Posterior cingulate gyrus (tissue), 11 donors: Measurements from ENCODE around the gene CRYBG3.

Experiments used
- DNase-seq, 10 donors: peaks; one replicate each; pipeline versions ENCODE4 v3.0.0 to v3.0.0-alpha.2; 2020 to 2021; ENCODE audit warnings: mixed read lengths in 3 of 10
- intact Hi-C: fragments of 100-400 bp; cut with DNase I; formaldehyde crosslinking; loops from one replicate; pipeline ENCODE4 v1.15.1; 2023

CRYBG3 gene

GRCh38 chr3:97821774-97822358 lies at the start of gene CRYBG3:
TSS of gene CRYBG3 (plus strand) at chr3:97822011. CDS start at chr3:97822207, 196 bp downstream.
- intact Hi-C loops: loop anchor here (5.0 kb wide), 1 partner anchor 150 kb away; the partner anchor contains the start of gene RIOX2
- peak; percentile 60 to 97 (median 77) for DNase-seq

- DNase-seq: no peak
- intact Hi-C loops: no loop called here
Observed at GRCh38 chr3:97772926-97773325, 48.9 kb upstream of the CRYBG3 start.

GRCh38 chr3:97778152-97778551 lies 43.7 kb upstream of the CRYBG3 start:
- intact Hi-C loops: no loop called here
- no peak for DNase-seq

- intact Hi-C loops: loop anchor here (1.0 kb wide), 1 partner anchor 230 kb away; no protein-coding TSS in a partner anchor
- no peak for DNase-seq
Observed at GRCh38 chr3:97793420-97794019, 28.3 kb upstream of the CRYBG3 start.

GRCh38 chr3:97795951-97796350 lies 25.9 kb upstream of the CRYBG3 start:
- intact Hi-C loops: no loop called here
- no peak for DNase-seq

GRCh38 chr3:97804471-97804870 lies 17.3 kb upstream of the CRYBG3 start:
- DNase-seq: no peak
- intact Hi-C loops: no loop called here

- DNase-seq: no peak
- intact Hi-C loops: no loop called here
Observed at GRCh38 chr3:97810779-97811390, 10.9 kb upstream of the CRYBG3 start.

GRCh38 chr3:97815149-97815917 lies 6.5 kb upstream of the CRYBG3 start:
- intact Hi-C loops: no loop called here

GRCh38 chr3:97816811-97817210 lies 5.0 kb upstream of the CRYBG3 start:
- no peak for DNase-seq
- intact Hi-C loops: no loop called here

More at GRCh38 chr3:97815149-97815917, 6.5 kb upstream of the CRYBG3 start:
- DNase-seq: no peak

GRCh38 chr3:97817965-97818364 lies 3.8 kb upstream of the CRYBG3 start:
- intact Hi-C loops: no loop called here
- DNase-seq: peak in 1 of 10 donors; percentile 23

GRCh38 chr3:97820780-97821179 lies 1.0 kb upstream of the CRYBG3 start:
- DNase-seq: no peak
- intact Hi-C loops: loop anchor here (5.0 kb wide), 1 partner anchor 152 kb away; the partner anchor contains the start of gene RIOX2

GRCh38 chr3:97821287-97821773 lies 481 bp upstream of the CRYBG3 start:
- DNase-seq: peak; percentile 14 to 91 (median 40)
- intact Hi-C loops: loop anchor here (5.0 kb wide), 1 partner anchor 151 kb away; the partner anchor contains the start of gene RIOX2

GRCh38 chr3:97822359-97822775 lies 556 bp downstream of the CRYBG3 start:
- DNase-seq: peak; percentile 10 to 92 (median 42)
- intact Hi-C loops: loop anchor here (5.0 kb wide), 1 partner anchor 150 kb away; the partner anchor contains the start of gene RIOX2

- DNase-seq: peak in 2 of 10 donors; percentile 26 to 61
- intact Hi-C loops: loop anchor here (5.0 kb wide), 1 partner anchor 149 kb away; the partner anchor contains the start of gene RIOX2
Observed at GRCh38 chr3:97823046-97824004, 1.5 kb downstream of the CRYBG3 start.

GRCh38 chr3:97825101-97825500 lies 3.3 kb downstream of the CRYBG3 start:
- intact Hi-C loops: no loop called here
- no peak for DNase-seq

- intact Hi-C loops: no loop called here
Observed at GRCh38 chr3:97827741-97828471, 6.1 kb downstream of the CRYBG3 start.

GRCh38 chr3:97829198-97829597 lies 7.4 kb downstream of the CRYBG3 start:
- DNase-seq: no peak
- intact Hi-C loops: no loop called here

More at GRCh38 chr3:97827741-97828471, 6.1 kb downstream of the CRYBG3 start:
- peak in 3 of 10 donors; percentile 31 to 66 (median 48) for DNase-seq

- intact Hi-C loops: no loop called here
- DNase-seq: no peak
Observed at GRCh38 chr3:97830638-97831037, 8.8 kb downstream of the CRYBG3 start.

- intact Hi-C loops: no loop called here
- DNase-seq: no peak
Observed at GRCh38 chr3:97831140-97831539, 9.3 kb downstream of the CRYBG3 start.
